Calu3 (cell line): ENCODE measurements around the gene ACAP2. TPM values are rescaled to one million over a fixed set of nuclear protein-coding genes. Genes with fewer than 3 reads are reported as not detected.

Source experiments
- BruUV-seq: library from RNA; stranded (reverse); fragments of 400-500 nt; replicated peaks from 2 replicates; lab custom pipeline; 2021; lab: Mats Ljungman, UMichigan
- CTCF ChIA-PET: fragments of 300-600 bp; sonication (Branson Sonifier 250); formaldehyde crosslinking; loops from one replicate; lab custom pipeline; 2022; ENCODE audit warnings: antibody characterized with exemption; lab: Charles Lee
- DNase-seq: peaks from one replicate; pipeline ENCODE4 v3.0.0; 2022
- H3K27ac Mint-ChIP-seq: one replicate; pipeline ENCODE4 v1.8.0; 2022; ENCODE audit warnings: mixed read lengths; ENCODE audit not compliant: unreplicated experiment
- H3K27me3 Mint-ChIP-seq: one replicate; pipeline ENCODE4 v1.8.0; 2022; ENCODE audit warnings: mixed read lengths; ENCODE audit not compliant: unreplicated experiment
- H3K36me3 Mint-ChIP-seq: one replicate; pipeline ENCODE4 v1.8.0; 2022; ENCODE audit warnings: mild to moderate bottlenecking, moderate library complexity, mixed read lengths; ENCODE audit not compliant: insufficient read depth, unreplicated experiment
- H3K4me1 Mint-ChIP-seq: one replicate; pipeline ENCODE4 v1.8.0; 2022; ENCODE audit warnings: mild to moderate bottlenecking, low read depth, mixed read lengths; ENCODE audit not compliant: unreplicated experiment
- H3K4me3 Mint-ChIP-seq: one replicate; pipeline ENCODE4 v1.8.0; 2022; ENCODE audit warnings: mild to moderate bottlenecking, low read depth, moderate library complexity, mixed read lengths; ENCODE audit not compliant: unreplicated experiment
- H3K9me3 Mint-ChIP-seq: one replicate; pipeline ENCODE4 v1.8.0; 2022; ENCODE audit warnings: low read depth, mixed read lengths; ENCODE audit not compliant: unreplicated experiment
- CTCF ChIP-seq: fragments of 200-600 bp; IDR thresholded peaks from one replicate; pipeline ENCODE4 v1.8.0; 2022; ENCODE audit warnings: antibody characterized with exemption; ENCODE audit not compliant: unreplicated experiment
- intact Hi-C: fragments of 100-400 bp; cut with micrococcal nuclease; formaldehyde crosslinking; loops from one replicate; pipeline ENCODE4 v1.10.0; 2022; ENCODE audit not compliant: unreplicated experiment
- total RNA-seq: library from RNA; stranded (reverse); gene quantifications from 2 replicates; pipeline ENCODE4 v1.2.3, GENCODE V29; 2022

The ACAP2 gene
- total RNA-seq, 1 experiment from 2014 or later = 74.0 TPM

GRCh38 chr3:195397524-195397923 is 45.3 kb downstream of the ACAP2 start:
- no peak overlapping the region for H3K4me3 Mint-ChIP-seq
- H3K9me3 Mint-ChIP-seq = no peaks in the 10 kb centered on the region
- H3K27ac Mint-ChIP-seq = no peak overlapping the region
- no peaks in the 10 kb centered on the region for H3K36me3 Mint-ChIP-seq
- CTCF ChIA-PET = no interaction called here
- DNase-seq = no peak
- peaks cover 23% of the 10 kb centered on the region for H3K4me1 Mint-ChIP-seq
- BruUV-seq = no TSS peak
- intact Hi-C loops = no loop called here
- no peak for TF ChIP-seq CTCF
- H3K27me3 Mint-ChIP-seq = no peaks in the 10 kb centered on the region

- intact Hi-C loops = no loop called here
- no peaks in the 10 kb centered on the region for H3K9me3 Mint-ChIP-seq
- H3K4me1 Mint-ChIP-seq = peaks cover 28% of the 10 kb centered on the region
- H3K4me3 Mint-ChIP-seq = no peak overlapping the region
- CTCF ChIA-PET = interaction anchor here (0.5 to 0.7 kb wide), 2 partner anchors 43 to 941 kb away, joined by 3 read pairs; no protein-coding TSS in a partner anchor
- H3K27ac Mint-ChIP-seq = no peak overlapping the region
- DNase-seq = no peak
- H3K27me3 Mint-ChIP-seq = no peaks in the 10 kb centered on the region
- no TSS peak for BruUV-seq
- TF ChIP-seq CTCF = no peak
- H3K36me3 Mint-ChIP-seq = peaks cover 4% of the 10 kb centered on the region
Measured at GRCh38 chr3:195395208-195395816, 47.5 kb downstream of the ACAP2 start.

- Mint-ChIP-seq H3K27me3 (no peaks in the 10 kb centered on the region), H3K9me3 (no peaks in the 10 kb centered on the region), H3K4me3 (no peak overlapping the region), H3K27ac (no peak overlapping the region), H3K4me1 (peaks cover 28% of the 10 kb centered on the region), H3K36me3 (peaks cover 4% of the 10 kb centered on the region)
- DNase-seq = no peak
- no TSS peak for BruUV-seq
- CTCF ChIA-PET = interaction anchor here (0.5 to 0.9 kb wide), 3 partner anchors 27 to 942 kb away, joined by 3 to 4 read pairs (median 3); no protein-coding TSS in a partner anchor
- no peak for TF ChIP-seq CTCF
- intact Hi-C loops = no loop called here
Measured at GRCh38 chr3:195394700-195395099, 48.1 kb downstream of the ACAP2 start.

- Mint-ChIP-seq H3K9me3 (no peaks in the 10 kb centered on the region), H3K36me3 (peaks cover 4% of the 10 kb centered on the region), H3K4me1 (peaks cover 28% of the 10 kb centered on the region), H3K4me3 (no peak overlapping the region), H3K27ac (no peak overlapping the region), H3K27me3 (no peaks in the 10 kb centered on the region)
- intact Hi-C loops = no loop called here
- no peak for TF ChIP-seq CTCF
- CTCF ChIA-PET = interaction anchor here (0.7 to 0.9 kb wide), 2 partner anchors 26 to 49 kb away, joined by 4 to 5 read pairs; partner anchors contain the start of gene ACAP2
- BruUV-seq = no TSS peak
- no peak for DNase-seq
Measured at GRCh38 chr3:195394024-195394423, 48.8 kb downstream of the ACAP2 start.
